AG09309 (cell line): ENCODE results near the gene C19orf25.

Experiments used
- DNase-seq: peaks from one replicate; pipeline ENCODE4 v3.0.0-alpha.2; 2010; ENCODE audit warnings: low read depth
- H3K4me3 ChIP-seq: 2 replicates; pipeline ENCODE4 v1.5.1; 2011; ENCODE audit warnings: mild to moderate bottlenecking, low read depth, low read length, moderate library complexity; ENCODE audit not compliant: control insufficient read depth
- TF ChIP-seq, protein P1 (sequence below): IDR thresholded peaks from 2 replicates; pipeline ENCODE4 v1.5.1; 2011; ENCODE audit warnings: mild to moderate bottlenecking, low read depth, low read length, inconsistent platforms; ENCODE audit not compliant: insufficient read depth, control insufficient read depth; ENCODE audit errors: missing control alignments

The C19orf25 gene

DNA sequence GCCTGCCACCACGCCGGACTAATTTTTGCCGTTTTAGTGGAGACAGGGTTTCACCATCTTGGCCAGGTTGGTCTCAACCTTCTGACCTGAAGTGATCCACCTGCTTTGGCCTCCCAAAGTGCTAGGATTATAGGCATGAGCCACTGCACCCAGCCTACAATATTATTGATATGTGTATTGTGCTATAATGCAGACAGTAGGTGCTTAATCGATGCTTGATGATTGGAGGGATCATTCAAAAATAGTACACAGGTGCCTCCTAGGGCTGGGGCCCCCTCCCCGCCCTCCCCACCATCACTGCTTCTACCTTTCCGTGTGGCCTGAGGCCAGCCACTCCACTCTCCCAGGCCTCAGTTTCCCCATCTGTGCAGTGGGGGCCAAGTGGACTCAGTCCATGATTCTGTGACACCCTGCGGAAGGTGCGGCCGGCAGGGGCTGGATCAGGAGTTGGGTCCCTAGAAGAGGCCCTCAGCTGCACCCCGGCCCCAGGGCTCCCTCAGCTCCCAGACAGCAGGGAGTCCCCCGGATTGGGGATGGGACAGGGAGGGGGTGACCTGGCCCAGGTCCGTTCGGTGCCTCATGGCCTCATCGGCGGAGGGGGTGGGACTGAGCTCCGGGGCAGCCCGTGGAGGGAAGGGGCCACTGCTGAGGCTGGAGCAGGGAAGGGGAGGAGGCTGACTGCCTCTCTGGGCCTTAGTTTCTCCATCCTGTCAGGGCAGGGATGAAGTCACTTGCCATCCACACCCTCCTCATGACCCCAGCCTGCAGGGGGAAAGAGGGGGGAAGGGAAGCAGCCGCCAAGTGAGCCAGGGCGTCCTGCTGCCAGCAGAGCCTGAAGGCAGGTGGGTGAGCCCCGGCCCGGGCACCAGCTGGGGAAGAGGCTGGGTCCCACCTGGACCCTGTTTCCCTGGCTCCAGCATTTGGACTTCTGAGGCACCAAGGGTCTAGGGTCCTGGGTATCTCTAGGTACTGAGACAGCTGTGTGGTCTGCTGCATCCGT, 32.6 kb upstream of the C19orf25 start:
- TF ChIP-seq, protein P1, sequence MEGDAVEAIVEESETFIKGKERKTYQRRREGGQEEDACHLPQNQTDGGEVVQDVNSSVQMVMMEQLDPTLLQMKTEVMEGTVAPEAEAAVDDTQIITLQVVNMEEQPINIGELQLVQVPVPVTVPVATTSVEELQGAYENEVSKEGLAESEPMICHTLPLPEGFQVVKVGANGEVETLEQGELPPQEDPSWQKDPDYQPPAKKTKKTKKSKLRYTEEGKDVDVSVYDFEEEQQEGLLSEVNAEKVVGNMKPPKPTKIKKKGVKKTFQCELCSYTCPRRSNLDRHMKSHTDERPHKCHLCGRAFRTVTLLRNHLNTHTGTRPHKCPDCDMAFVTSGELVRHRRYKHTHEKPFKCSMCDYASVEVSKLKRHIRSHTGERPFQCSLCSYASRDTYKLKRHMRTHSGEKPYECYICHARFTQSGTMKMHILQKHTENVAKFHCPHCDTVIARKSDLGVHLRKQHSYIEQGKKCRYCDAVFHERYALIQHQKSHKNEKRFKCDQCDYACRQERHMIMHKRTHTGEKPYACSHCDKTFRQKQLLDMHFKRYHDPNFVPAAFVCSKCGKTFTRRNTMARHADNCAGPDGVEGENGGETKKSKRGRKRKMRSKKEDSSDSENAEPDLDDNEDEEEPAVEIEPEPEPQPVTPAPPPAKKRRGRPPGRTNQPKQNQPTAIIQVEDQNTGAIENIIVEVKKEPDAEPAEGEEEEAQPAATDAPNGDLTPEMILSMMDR, result no peak
- no peak overlapping the region for H3K4me3 ChIP-seq
- no peak for DNase-seq

GRCh38 chr19:1510807-1511206, 31.8 kb upstream of the C19orf25 start:
- DNase-seq, result no peak

GRCh38 chr19:1510442-1510806, 31.4 kb upstream of the C19orf25 start:
- H3K4me3 ChIP-seq, result no peak overlapping the region
- TF ChIP-seq, protein P1, result no peak
- DNase-seq, result no peak

More at GRCh38 chr19:1510807-1511206, 31.8 kb upstream of the C19orf25 start:
- H3K4me3 ChIP-seq, result no peak overlapping the region
- TF ChIP-seq, protein P1, result no peak

- no peak for DNase-seq
- TF ChIP-seq, protein P1, result no peak
Measured at GRCh38 chr19:1509602-1510441, 30.8 kb upstream of the C19orf25 start.

GRCh38 chr19:1508507-1508856, 29.5 kb upstream of the C19orf25 start:
- DNase-seq, result no peak
- TF ChIP-seq, protein P1, result no peak
- no peak overlapping the region for H3K4me3 ChIP-seq

More at GRCh38 chr19:1509602-1510441, 30.8 kb upstream of the C19orf25 start:
- H3K4me3 ChIP-seq, result no peak overlapping the region

DNA sequence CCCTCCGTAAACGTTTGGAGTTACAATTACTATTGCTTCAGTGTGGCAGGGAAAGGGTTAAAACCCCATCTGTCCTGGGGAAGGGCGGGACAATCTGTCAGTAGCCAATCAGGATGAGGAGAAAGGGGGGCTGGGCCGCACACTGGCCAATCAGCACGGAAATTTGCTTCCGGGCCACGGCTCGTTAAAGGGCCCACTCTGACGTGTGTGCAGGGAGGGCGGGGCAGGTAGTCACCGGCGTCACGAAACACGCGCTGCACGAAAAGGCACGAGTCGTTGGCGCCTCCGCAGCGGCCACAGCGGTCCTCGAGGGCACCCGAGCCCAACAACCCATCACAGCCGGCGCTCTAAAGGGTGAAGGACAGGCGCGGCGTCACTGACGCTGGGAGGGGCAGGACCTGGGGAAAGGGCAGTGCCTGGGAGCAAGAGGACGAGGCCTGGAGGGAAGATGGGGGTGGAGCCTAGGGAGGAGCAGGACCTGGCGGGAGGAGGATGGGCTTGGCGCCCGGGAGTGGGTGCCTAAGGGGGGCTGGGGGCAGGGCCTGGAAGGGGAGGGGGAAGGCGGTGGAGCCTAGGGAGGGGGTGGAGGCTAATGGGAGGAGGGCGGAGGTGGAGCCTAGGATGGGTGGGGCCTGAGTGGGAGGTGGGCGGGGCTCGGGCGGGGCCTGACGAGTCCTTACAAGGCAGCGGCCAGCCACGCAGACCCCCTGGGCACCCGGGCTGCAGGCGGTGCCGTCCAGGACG, 28.9 kb upstream of the C19orf25 start:
- peak; percentile 81 for DNase-seq
- peak overlapping the region; percentile 38 for H3K4me3 ChIP-seq

More for the DNA sequence above, 28.9 kb upstream of the C19orf25 start:
- TF ChIP-seq, protein P1, result no peak
